ENCODE measurements around the gene GCC2. TPM values are rescaled to one million over a fixed set of nuclear protein-coding genes. Genes with fewer than 3 reads are reported as not detected.

GCC2 gene
- total RNA-seq, 1 experiment from 2014 or later, result 28.2 TPM

- peaks cover 6 to 18% of the 10 kb centered on the region in 2 experiments; a peak in 3 of 4 replicates for H3K4me1 ChIP-seq (ENCODE audit: control insufficient read depth in 1 of 2, insufficient read depth in 2 of 2, low read length in 2 of 2)
- no peak overlapping the region for H2AFZ ChIP-seq (ENCODE audit: low read depth, low read length, poor library complexity, severe bottlenecking)
- CTCF ChIA-PET, result no interaction called here
- TF ChIP-seq YY1 (IDR thresholded peaks at IDR 0.05; ENCODE audit: extremely low read depth, insufficient replicate concordance, low read depth, low read length), result no peak
- H3K9me2 ChIP-seq (ENCODE audit: insufficient read depth), result no peaks in the 10 kb centered on the region
- no peaks in the 10 kb centered on the region for H3K27me3 ChIP-seq (ENCODE audit: insufficient read depth, low read length)
- RAD21 ChIA-PET (ENCODE audit: low non-redundant PET in 1 of 2, low total read pairs in 2 of 2, uncharacterized antibody in 2 of 2, unreplicated experiment in 2 of 2), result no interaction called here
- H3K4me3 ChIP-seq (replicated peaks in 1 of 2; ENCODE audit: low read depth in 1 of 2, low read length in 2 of 2), result no peak overlapping the region
- no TSS peak for BruUV-seq (replicated peaks)
- no peak overlapping the region for H3K27ac ChIP-seq (ENCODE audit: low read depth, low read length)
- DNase-seq (ENCODE audit: low read depth, low spot score) (no peak), ATAC-seq (no peak)
- H3K79me2 ChIP-seq (ENCODE audit: insufficient read depth, low read length), result peaks cover 84% of the 10 kb centered on the region
- H4K20me1 ChIP-seq (ENCODE audit: insufficient read depth), result peaks cover 3% of the 10 kb centered on the region; the same call in 1 of the 2 replicates
- H3K9me3 ChIP-seq (ENCODE audit: control insufficient read depth in 1 of 2, insufficient read depth in 1 of 2, low read depth in 1 of 2, low read length in 2 of 2), result no peaks in the 10 kb centered on the region
- H3K36me3 ChIP-seq (ENCODE audit: control insufficient read depth in 1 of 2, insufficient read depth in 2 of 2, low read length in 2 of 2), result no peaks in the 10 kb centered on the region
- intact Hi-C loops (cut with micrococcal nuclease), result no loop called here
- no peak overlapping the region for H3K9ac ChIP-seq (ENCODE audit: low read length)
- POLR2A ChIA-PET, result no interaction called here
- no peak overlapping the region for H3K4me2 ChIP-seq (ENCODE audit: low read length)
Measured at GRCh38 chr2:108538000-108538625, 89.1 kb downstream of the GCC2 start.

GRCh38 chr2:108541451-108541850 lies 92.4 kb downstream of the GCC2 start:
- DNase-seq (ENCODE audit: low read depth, low spot score) (no peak), ATAC-seq (no peak)
- peaks cover 3% of the 10 kb centered on the region; the same call in 1 of the 2 replicates for H4K20me1 ChIP-seq (ENCODE audit: insufficient read depth)
- RAD21 ChIA-PET (ENCODE audit: low non-redundant PET in 1 of 2, low total read pairs in 2 of 2, uncharacterized antibody in 2 of 2, unreplicated experiment in 2 of 2), result no interaction called here
- no peak for TF ChIP-seq CEBPB (IDR thresholded peaks at IDR 0.05; ENCODE audit: low read depth)
- no peak for TF ChIP-seq ZBTB33 (IDR thresholded peaks at IDR 0.05; ENCODE audit: extremely low read depth, insufficient replicate concordance, low read length)
- no peak for TF ChIP-seq TCF7L2 (IDR thresholded peaks at IDR 0.05; ENCODE audit: borderline replicate concordance, extremely low read depth, insufficient read depth, insufficient read length)
- TF ChIP-seq ZFX (IDR thresholded peaks at IDR 0.05), result no peak
- TF ChIP-seq RAD21 (IDR thresholded peaks at IDR 0.05; ENCODE audit: low read depth), result no peak
- no peak for TF ChIP-seq ELF1 (IDR thresholded peaks at IDR 0.05; ENCODE audit: borderline replicate concordance, low read depth)
- no peak for TF ChIP-seq EZH2phosphoT487 (IDR thresholded peaks at IDR 0.05; ENCODE audit: borderline replicate concordance)
- no peaks in the 10 kb centered on the region for H3K9me3 ChIP-seq (ENCODE audit: control insufficient read depth in 1 of 2, insufficient read depth in 1 of 2, low read depth in 1 of 2, low read length in 2 of 2)
- no peak overlapping the region for H3K9ac ChIP-seq (ENCODE audit: low read length)
- POLR2A ChIA-PET, result no interaction called here
- no peak overlapping the region for H3K4me2 ChIP-seq (ENCODE audit: low read length)
- H2AFZ ChIP-seq (ENCODE audit: low read depth, low read length, poor library complexity, severe bottlenecking), result no peak overlapping the region
- no peaks in the 10 kb centered on the region for H3K9me2 ChIP-seq (ENCODE audit: insufficient read depth)
- CTCF ChIA-PET, result no interaction called here
- H3K36me3 ChIP-seq (ENCODE audit: control insufficient read depth in 1 of 2, insufficient read depth in 2 of 2, low read length in 2 of 2), result no peaks in the 10 kb centered on the region
- H3K27me3 ChIP-seq (ENCODE audit: insufficient read depth, low read length), result no peaks in the 10 kb centered on the region
- peaks cover 0 to under 1% of the 10 kb centered on the region in 2 experiments; a peak in 1 of 4 replicates for H3K4me1 ChIP-seq (ENCODE audit: control insufficient read depth in 1 of 2, insufficient read depth in 2 of 2, low read length in 2 of 2)
- H3K27ac ChIP-seq (ENCODE audit: low read depth, low read length), result no peak overlapping the region
- BruUV-seq (replicated peaks), result no TSS peak
- H3K79me2 ChIP-seq (ENCODE audit: insufficient read depth, low read length), result peaks cover 93% of the 10 kb centered on the region
- no peak overlapping the region for H3K4me3 ChIP-seq (replicated peaks in 1 of 2; ENCODE audit: low read depth in 1 of 2, low read length in 2 of 2)
- intact Hi-C loops (cut with micrococcal nuclease), result no loop called here
